HG02852 (cell line): ENCODE data around the gene CD2.

Experiments used
- ATAC-seq: cut with Tn5 transposase; IDR thresholded peaks from one replicate; pipeline ENCODE4 v1.9.1; 2021; ENCODE audit warnings: mild to moderate bottlenecking, moderate library complexity; ENCODE audit not compliant: unreplicated experiment

CD2 gene

GRCh38 chr1:116771997-116772647 is 17.9 kb downstream of the CD2 start:
- no peak for ATAC-seq

GRCh38 chr1:116772648-116773045 is 18.4 kb downstream of the CD2 start:
- ATAC-seq = no peak

- no peak for ATAC-seq
Measured at GRCh38 chr1:116775116-116775752, 21.0 kb downstream of the CD2 start.

- no peak for ATAC-seq
Measured at GRCh38 chr1:116777831-116778830, 23.9 kb downstream of the CD2 start.

- ATAC-seq = no peak
Measured at GRCh38 chr1:116781034-116781433, 26.8 kb downstream of the CD2 start.

GRCh38 chr1:116785006-116785405 is 30.8 kb downstream of the CD2 start:
- ATAC-seq = no peak

- ATAC-seq = no peak
Measured at GRCh38 chr1:116786049-116786448, 31.8 kb downstream of the CD2 start.

- ATAC-seq = no peak
Measured at GRCh38 chr1:116791727-116792126, 37.5 kb downstream of the CD2 start.

GRCh38 chr1:116793357-116793935 is 39.2 kb downstream of the CD2 start:
- ATAC-seq = no peak

GRCh38 chr1:116794371-116794770 is 40.1 kb downstream of the CD2 start:
- no peak for ATAC-seq

GRCh38 chr1:116794804-116795481 is 40.7 kb downstream of the CD2 start:
- ATAC-seq = peak; percentile 94

- ATAC-seq = no peak
Measured at GRCh38 chr1:116795482-116795829, 41.2 kb downstream of the CD2 start.

GRCh38 chr1:116804736-116805135 is 50.5 kb downstream of the CD2 start:
- no peak for ATAC-seq

GRCh38 chr1:116805398-116805797 is 51.2 kb downstream of the CD2 start:
- ATAC-seq = no peak

- ATAC-seq = no peak
Measured at GRCh38 chr1:116806245-116806644, 52.0 kb downstream of the CD2 start.

GRCh38 chr1:116806671-116807070 is 52.4 kb downstream of the CD2 start:
- ATAC-seq = no peak

- no peak for ATAC-seq
Measured at GRCh38 chr1:116807394-116808199, 53.4 kb downstream of the CD2 start.

GRCh38 chr1:116808200-116808847 is 54.1 kb downstream of the CD2 start:
- ATAC-seq = no peak

GRCh38 chr1:116808848-116809508 is 54.7 kb downstream of the CD2 start:
- ATAC-seq = no peak
